MM.1S (cell line): ENCODE results near the gene MAPK6.

Experiments used
- EZH2 ChIP-seq: fragments of 300-600 bp; sonication (generic); optimal IDR thresholded peaks from 2 replicates; pipeline ENCODE3; 2017; ENCODE audit warnings: low read depth, mild to moderate bottlenecking, antibody characterized with exemption, low read length, mixed read lengths
- TF ChIP-seq, protein P1 (sequence below): fragments of 300-600 bp; sonication (generic); IDR thresholded peaks from 2 replicates; pipeline ENCODE4 v1.5.1; 2016; ENCODE audit warnings: antibody characterized with exemption, low read length, mixed read lengths

- TF ChIP-seq, protein P1, sequence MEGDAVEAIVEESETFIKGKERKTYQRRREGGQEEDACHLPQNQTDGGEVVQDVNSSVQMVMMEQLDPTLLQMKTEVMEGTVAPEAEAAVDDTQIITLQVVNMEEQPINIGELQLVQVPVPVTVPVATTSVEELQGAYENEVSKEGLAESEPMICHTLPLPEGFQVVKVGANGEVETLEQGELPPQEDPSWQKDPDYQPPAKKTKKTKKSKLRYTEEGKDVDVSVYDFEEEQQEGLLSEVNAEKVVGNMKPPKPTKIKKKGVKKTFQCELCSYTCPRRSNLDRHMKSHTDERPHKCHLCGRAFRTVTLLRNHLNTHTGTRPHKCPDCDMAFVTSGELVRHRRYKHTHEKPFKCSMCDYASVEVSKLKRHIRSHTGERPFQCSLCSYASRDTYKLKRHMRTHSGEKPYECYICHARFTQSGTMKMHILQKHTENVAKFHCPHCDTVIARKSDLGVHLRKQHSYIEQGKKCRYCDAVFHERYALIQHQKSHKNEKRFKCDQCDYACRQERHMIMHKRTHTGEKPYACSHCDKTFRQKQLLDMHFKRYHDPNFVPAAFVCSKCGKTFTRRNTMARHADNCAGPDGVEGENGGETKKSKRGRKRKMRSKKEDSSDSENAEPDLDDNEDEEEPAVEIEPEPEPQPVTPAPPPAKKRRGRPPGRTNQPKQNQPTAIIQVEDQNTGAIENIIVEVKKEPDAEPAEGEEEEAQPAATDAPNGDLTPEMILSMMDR, result no peak
- no peak for TF ChIP-seq EZH2
Measured at GRCh38 chr15:52042051-52042851, 23.2 kb downstream of the MAPK6 start.
